HL-60 (cell line): Measurements from ENCODE around the gene SHISA2.
"Not testable (repeated sequence)": the region's sequence is repeated elsewhere in the genome, so short reads cannot be mapped to it uniquely, and the experiment has no call there.

Source experiments
- CTCF ChIP-seq: IDR thresholded peaks from one replicate; pipeline ENCODE4 v1.5.1; 2011; ENCODE audit warnings: low read length, control low read depth, inconsistent platforms; ENCODE audit not compliant: insufficient read depth
- GABPA ChIP-seq: IDR thresholded peaks from 2 replicates; pipeline ENCODE4 v1.6.1; 2012; ENCODE audit warnings: low read depth
- POLR2AphosphoS5 ChIP-seq: IDR thresholded peaks from 2 replicates; pipeline ENCODE4 v1.6.1; 2012; ENCODE audit warnings: low read depth
- REST ChIP-seq: IDR thresholded peaks from 2 replicates; pipeline ENCODE4 v1.6.1; 2012; ENCODE audit warnings: low read depth; ENCODE audit not compliant: insufficient replicate concordance
- SPI1 ChIP-seq: IDR thresholded peaks from 2 replicates; pipeline ENCODE4 v1.6.1; 2012; ENCODE audit warnings: low read depth, mild to moderate bottlenecking, borderline replicate concordance

GRCh38 chr13:26066492-26066891 lies 14.7 kb upstream of the SHISA2 start:
- TF ChIP-seq SPI1, CTCF, POLR2AphosphoS5, REST, GABPA: not testable (repeated sequence)
